MCF 10A (cell line): ENCODE data around the gene NR2F1-AS1. TPM values are rescaled to one million over a fixed set of nuclear protein-coding genes. Genes with fewer than 3 reads are reported as not detected.
A peak's percentile ranks its signal among the peaks of the same experiment; 100 is the strongest.

Source experiments
- BruUV-seq: library from RNA; stranded (reverse); fragments of 400-500 nt; replicated peaks from 2 replicates; lab custom pipeline; 2021; lab: Mats Ljungman, UMichigan
- CTCF ChIA-PET: fragments of 300-600 bp; sonication (Branson Sonifier 250); formaldehyde crosslinking; extraction: SDS; loops from one replicate; lab custom pipeline; 2021; ENCODE audit warnings: antibody characterized with exemption, inconsistent platforms; lab: Yijun Ruan, JAX
- POLR2A ChIA-PET: fragments of 300-600, 350-650 bp; sonication (Branson Sonifier 250); formaldehyde crosslinking; extraction: SDS; loops from one replicate; lab custom pipeline; 2020; ENCODE audit warnings: antibody characterized with exemption, inconsistent platforms; lab: Yijun Ruan, JAX
- DNase-seq: peaks from one replicate; pipeline ENCODE4 v3.0.0-alpha.2; 2018; ENCODE audit not compliant: unreplicated experiment
- H3K27ac Mint-ChIP-seq: one replicate; pipeline ENCODE4 v1.8.0; 2022; ENCODE audit warnings: mild to moderate bottlenecking, low read depth, mixed read lengths; ENCODE audit not compliant: unreplicated experiment
- H3K27me3 Mint-ChIP-seq: one replicate; pipeline ENCODE4 v1.8.0; 2022; ENCODE audit warnings: mixed read lengths; ENCODE audit not compliant: insufficient read depth, unreplicated experiment
- H3K36me3 Mint-ChIP-seq: one replicate; pipeline ENCODE4 v1.8.0; 2022; ENCODE audit warnings: mild to moderate bottlenecking, moderate library complexity, mixed read lengths; ENCODE audit not compliant: insufficient read depth, unreplicated experiment
- H3K4me1 Mint-ChIP-seq: one replicate; pipeline ENCODE4 v1.8.0; 2022; ENCODE audit warnings: mixed read lengths; ENCODE audit not compliant: insufficient read depth, unreplicated experiment
- H3K4me3 Mint-ChIP-seq: one replicate; pipeline ENCODE4 v1.8.0; 2022; ENCODE audit warnings: mild to moderate bottlenecking, moderate library complexity, mixed read lengths; ENCODE audit not compliant: unreplicated experiment
- H3K9me3 Mint-ChIP-seq: one replicate; pipeline ENCODE4 v1.8.0; 2022; ENCODE audit warnings: mixed read lengths; ENCODE audit not compliant: unreplicated experiment
- intact Hi-C: fragments of 100-400 bp; cut with micrococcal nuclease; formaldehyde crosslinking; loops from 2 replicates; pipeline ENCODE4 v1.14.1; 2022
- total RNA-seq: library from RNA; stranded (reverse); gene quantifications from 2 replicates; pipeline ENCODE4 v1.2.3, GENCODE V29; 2022
- TF ChIP-seq, protein P1 (sequence below): fragments of 200-600 bp; IDR thresholded peaks from one replicate; pipeline ENCODE4 v1.8.0; 2022; ENCODE audit warnings: antibody characterized with exemption, mild to moderate bottlenecking; ENCODE audit not compliant: unreplicated experiment

The NR2F1-AS1 gene
- total RNA-seq, 1 experiment from 2014 or later, result 3.2 TPM

DNA sequence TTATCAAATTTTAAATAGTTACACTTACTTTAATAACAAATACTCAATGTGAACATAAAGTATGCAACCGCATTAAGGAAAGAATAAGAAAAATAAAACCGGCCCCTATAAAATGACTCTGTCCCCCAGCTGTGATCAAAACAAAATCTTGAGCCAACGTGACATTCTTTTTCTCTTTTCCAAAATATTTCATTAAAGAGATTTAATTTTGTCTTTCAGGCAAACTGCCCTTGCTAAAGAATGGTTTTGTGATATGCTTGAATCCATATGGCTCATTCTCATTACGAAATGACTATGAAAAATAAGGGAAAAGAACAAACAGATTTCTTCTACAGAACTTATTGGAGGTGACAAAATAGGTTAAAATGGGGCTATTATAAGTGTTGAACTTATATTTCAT, 197.0 kb downstream of the NR2F1-AS1 start:
- no peaks in the 10 kb centered on the region for H3K9me3 Mint-ChIP-seq
- TF ChIP-seq, protein P1, sequence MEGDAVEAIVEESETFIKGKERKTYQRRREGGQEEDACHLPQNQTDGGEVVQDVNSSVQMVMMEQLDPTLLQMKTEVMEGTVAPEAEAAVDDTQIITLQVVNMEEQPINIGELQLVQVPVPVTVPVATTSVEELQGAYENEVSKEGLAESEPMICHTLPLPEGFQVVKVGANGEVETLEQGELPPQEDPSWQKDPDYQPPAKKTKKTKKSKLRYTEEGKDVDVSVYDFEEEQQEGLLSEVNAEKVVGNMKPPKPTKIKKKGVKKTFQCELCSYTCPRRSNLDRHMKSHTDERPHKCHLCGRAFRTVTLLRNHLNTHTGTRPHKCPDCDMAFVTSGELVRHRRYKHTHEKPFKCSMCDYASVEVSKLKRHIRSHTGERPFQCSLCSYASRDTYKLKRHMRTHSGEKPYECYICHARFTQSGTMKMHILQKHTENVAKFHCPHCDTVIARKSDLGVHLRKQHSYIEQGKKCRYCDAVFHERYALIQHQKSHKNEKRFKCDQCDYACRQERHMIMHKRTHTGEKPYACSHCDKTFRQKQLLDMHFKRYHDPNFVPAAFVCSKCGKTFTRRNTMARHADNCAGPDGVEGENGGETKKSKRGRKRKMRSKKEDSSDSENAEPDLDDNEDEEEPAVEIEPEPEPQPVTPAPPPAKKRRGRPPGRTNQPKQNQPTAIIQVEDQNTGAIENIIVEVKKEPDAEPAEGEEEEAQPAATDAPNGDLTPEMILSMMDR, result no peak
- ChIA-PET POLR2A (no interaction called here), CTCF (interaction anchor here (0.5 to 1.1 kb wide), 2 partner anchors 9 to 1268 kb away, joined by 3 read pairs; no protein-coding TSS in a partner anchor)
- no peak overlapping the region for H3K27ac Mint-ChIP-seq
- H3K4me1 Mint-ChIP-seq, result no peaks in the 10 kb centered on the region
- no peaks in the 10 kb centered on the region for H3K27me3 Mint-ChIP-seq
- no peak for DNase-seq
- no peak overlapping the region for H3K4me3 Mint-ChIP-seq
- intact Hi-C loops, result no loop called here
- BruUV-seq, result no TSS peak
- no peaks in the 10 kb centered on the region for H3K36me3 Mint-ChIP-seq

DNA sequence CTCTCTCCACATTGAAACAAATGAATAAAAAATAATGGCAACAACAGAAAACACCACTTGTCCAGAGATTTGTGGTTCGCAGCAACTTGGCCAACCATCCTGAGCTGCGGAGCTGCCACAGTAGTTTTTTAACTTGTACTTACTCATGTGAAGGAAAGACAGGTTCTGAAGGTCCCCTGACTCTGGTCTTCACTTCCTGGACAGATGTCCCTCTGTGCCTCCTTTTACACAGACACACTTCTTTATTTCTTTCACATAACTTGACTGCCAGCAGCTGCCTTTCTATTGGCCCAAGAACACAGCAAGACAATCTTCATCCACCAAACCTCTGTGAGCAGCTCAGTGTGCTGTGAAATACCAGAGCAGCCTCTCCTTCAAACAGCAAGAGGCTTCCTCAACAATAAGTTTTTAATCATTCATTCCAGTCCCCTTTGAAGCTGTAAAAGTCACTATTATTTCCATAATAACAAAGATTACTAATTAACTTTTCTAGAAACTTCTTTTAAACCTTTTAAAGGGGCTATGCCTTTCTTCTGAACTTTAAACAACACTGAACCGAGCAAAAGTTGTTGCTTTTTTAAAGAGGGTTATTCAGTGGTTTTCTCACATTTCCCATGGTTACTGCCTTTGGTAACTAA, 198.7 kb downstream of the NR2F1-AS1 start:
- Mint-ChIP-seq H3K36me3 (no peaks in the 10 kb centered on the region), H3K27ac (no peak overlapping the region), H3K27me3 (no peaks in the 10 kb centered on the region), H3K4me3 (no peak overlapping the region), H3K4me1 (peaks cover 5% of the 10 kb centered on the region), H3K9me3 (no peaks in the 10 kb centered on the region)
- DNase-seq, result no peak
- ChIA-PET POLR2A (no interaction called here), CTCF (no interaction called here)
- intact Hi-C loops, result no loop called here
- TF ChIP-seq, protein P1, result no peak
- no TSS peak for BruUV-seq

DNA sequence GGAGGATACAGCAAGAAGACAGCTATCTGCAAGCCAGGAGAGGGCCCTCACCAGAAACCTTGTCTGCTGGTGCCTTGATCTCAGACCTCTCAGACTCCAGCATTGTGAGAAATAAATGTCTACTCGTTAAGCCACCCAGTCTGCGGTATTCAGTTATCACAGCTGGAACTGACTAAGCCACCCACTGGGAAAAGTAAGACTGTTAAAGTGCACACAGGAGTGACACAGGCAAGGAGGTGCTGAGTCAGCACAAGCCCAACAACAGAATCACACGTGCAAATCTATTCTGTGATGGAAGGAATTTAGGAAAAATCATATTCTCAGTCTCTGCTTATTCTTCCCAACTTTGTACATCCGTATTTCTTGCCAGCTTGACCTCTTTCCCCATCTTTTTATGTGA, 200.0 kb downstream of the NR2F1-AS1 start:
- ChIA-PET POLR2A (no interaction called here), CTCF (no interaction called here)
- Mint-ChIP-seq H3K9me3 (no peaks in the 10 kb centered on the region), H3K36me3 (no peaks in the 10 kb centered on the region), H3K27ac (no peak overlapping the region), H3K4me1 (peaks cover 5% of the 10 kb centered on the region), H3K4me3 (no peak overlapping the region), H3K27me3 (no peaks in the 10 kb centered on the region)
- intact Hi-C loops, result no loop called here
- DNase-seq, result no peak
- BruUV-seq, result no TSS peak
- TF ChIP-seq, protein P1, result no peak

DNA sequence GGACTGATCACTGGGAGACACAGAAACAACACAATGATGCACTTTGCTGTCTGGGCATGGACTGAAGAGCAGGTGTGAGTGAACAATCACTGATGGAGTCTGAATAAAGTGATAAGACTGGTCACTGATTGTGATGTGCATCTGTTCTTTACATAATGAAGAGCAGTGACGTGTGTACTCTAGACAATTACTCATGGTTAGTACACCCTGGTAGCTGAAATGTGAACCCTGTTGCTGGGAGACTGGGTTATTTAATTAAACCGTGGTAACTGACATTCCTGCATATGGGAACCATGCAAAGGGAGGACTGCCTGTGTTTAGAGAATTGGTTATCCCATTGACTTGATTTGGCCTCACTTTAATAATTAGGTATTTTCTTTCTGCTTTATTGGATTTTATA, 202.9 kb downstream of the NR2F1-AS1 start:
- POLR2A ChIA-PET, result no interaction called here
- TF ChIP-seq, protein P1, result no peak
- no TSS peak for BruUV-seq
- intact Hi-C loops, result no loop called here
- no peak overlapping the region for H3K27ac Mint-ChIP-seq
- peak; percentile 50 for DNase-seq
- H3K4me3 Mint-ChIP-seq, result no peak overlapping the region
- peaks cover 5% of the 10 kb centered on the region for H3K4me1 Mint-ChIP-seq
- H3K36me3 Mint-ChIP-seq, result no peaks in the 10 kb centered on the region
- H3K27me3 Mint-ChIP-seq, result no peaks in the 10 kb centered on the region
- H3K9me3 Mint-ChIP-seq, result peaks cover 12% of the 10 kb centered on the region
- CTCF ChIA-PET, result no interaction called here
